Kidney (tissue), 14 donors: Measurements from ENCODE around the gene NATD1. TPM values are rescaled to one million over a fixed set of nuclear protein-coding genes. Genes with fewer than 3 reads are reported as not detected.

Experiments
- DNase-seq, 5 donors: peaks; one replicate each; pipeline ENCODE4 v3.0.0-alpha.2; 2013 to 2020
- FAIRE-seq: peaks from 2 replicates; lab custom pipeline; 2012; peaks lifted over from hg19 to GRCh38; lab: Jason Lieb, UNC
- H3K27ac ChIP-seq, 2 donors: one replicate each; pipeline ENCODE4 v1.7.0; 2013; ENCODE audit warnings: low read depth in 2 of 2, low read length in 2 of 2, inconsistent platforms in 1 of 2
- H3K27me3 ChIP-seq: one replicate; pipeline ENCODE4 v1.7.1; 2013; ENCODE audit warnings: low read length, inconsistent platforms; ENCODE audit not compliant: control insufficient read depth, insufficient read depth
- H3K36me3 ChIP-seq, 3 donors: one replicate each; pipeline versions ENCODE4 v1.7.0 to v1.7.1; 2013; ENCODE audit warnings: low read length in 3 of 3, control low read depth in 1 of 3, inconsistent platforms in 1 of 3; ENCODE audit not compliant: insufficient read depth in 3 of 3, control insufficient read depth in 2 of 3
- H3K4me1 ChIP-seq, 3 donors: one replicate each; pipeline versions ENCODE4 v1.7.0 to v1.7.1; 2013; ENCODE audit warnings: low read length in 3 of 3, inconsistent platforms in 1 of 3, low read depth in 1 of 3; ENCODE audit not compliant: control insufficient read depth in 2 of 3, insufficient read depth in 2 of 3
- H3K4me3 ChIP-seq, 3 donors: one replicate each; pipeline versions ENCODE4 v1.7.0 to v1.8.1; 2013; ENCODE audit warnings: low read length in 3 of 3, control low read depth in 1 of 3, inconsistent platforms in 1 of 3
- H3K9ac ChIP-seq, 3 donors: one replicate each; pipeline versions ENCODE4 v1.7.0 to v1.7.1; 2013; ENCODE audit warnings: low read length in 3 of 3, control low read depth in 1 of 3, inconsistent platforms in 1 of 3
- H3K9me3 ChIP-seq, 3 donors: one replicate each; pipeline versions ENCODE4 v1.7.0 to v1.7.1; 2013; ENCODE audit warnings: low read length in 3 of 3, control low read depth in 1 of 3, inconsistent platforms in 1 of 3; ENCODE audit not compliant: control insufficient read depth in 2 of 3, insufficient read depth in 1 of 3
- CTCF ChIP-seq: IDR thresholded peaks from 3 replicates; pipeline ENCODE4 v1.5.1; 2012; ENCODE audit warnings: mild to moderate bottlenecking, moderate library complexity, borderline replicate concordance; ENCODE audit not compliant: insufficient read depth; ENCODE audit errors: extremely low read depth
- intact Hi-C: fragments of 100-400 bp; cut with DNase I; formaldehyde crosslinking; loops from one replicate; pipeline ENCODE4 v1.11.1; 2022
- polyA plus RNA-seq: library from polyadenylated mRNA; stranded (reverse); fragments of 350-450 nt; fragmentation: Illumina TruSeq; extraction: RNeasy Lipid Tissue Mini Kit (QIAGEN cat#74804); gene quantifications from one replicate; pipeline ENCODE4 v1.2.3, GENCODE V29; 2014; ENCODE audit warnings: low read depth, low replicate concordance; ENCODE audit not compliant: insufficient read depth
- total RNA-seq: library from RNA; stranded (reverse); fragmentation: NEBNext Ultra II Directional; extraction: Animal tissue kit (Norgen Biotek cat#: 25700); gene quantifications from one replicate; pipeline ENCODE4 v1.2.1, GENCODE V29; 2021
- donor health status: control.
- donor health status: control.
- donor health status: control.
- donor health status: control.
- donor health status: control.
- donor health status: DM: yes; HTN: yes; CAD: no.
- donor health status: Normal renal cell carcinoma (clear cell type).

The NATD1 gene
- total and polyA plus RNA-seq, 2 donors from 2014 or later: 5.0 to 14.2 TPM

GRCh38 chr17:21296097-21297025 lies 43.2 kb upstream of the NATD1 start:
- no peak overlapping the region for H3K9ac ChIP-seq
- intact Hi-C loops: no loop called here
- TF ChIP-seq CTCF: no peak
- no peaks in the 10 kb centered on the region for H3K9me3 ChIP-seq
- peaks cover 0 to 20% (median 15%) of the 10 kb centered on the region in 3 donors for H3K4me1 ChIP-seq
- no peaks in the 10 kb centered on the region for H3K27me3 ChIP-seq
- DNase-seq (peak in 1 of 5 donors; percentile 92), FAIRE-seq (peak; percentile 41)
- no peak overlapping the region for H3K4me3 ChIP-seq
- peaks cover 0 to 24% (median 17%) of the 10 kb centered on the region in 3 donors for H3K36me3 ChIP-seq
- H3K27ac ChIP-seq: peak overlapping the region; percentile 4 to 72

DNA sequence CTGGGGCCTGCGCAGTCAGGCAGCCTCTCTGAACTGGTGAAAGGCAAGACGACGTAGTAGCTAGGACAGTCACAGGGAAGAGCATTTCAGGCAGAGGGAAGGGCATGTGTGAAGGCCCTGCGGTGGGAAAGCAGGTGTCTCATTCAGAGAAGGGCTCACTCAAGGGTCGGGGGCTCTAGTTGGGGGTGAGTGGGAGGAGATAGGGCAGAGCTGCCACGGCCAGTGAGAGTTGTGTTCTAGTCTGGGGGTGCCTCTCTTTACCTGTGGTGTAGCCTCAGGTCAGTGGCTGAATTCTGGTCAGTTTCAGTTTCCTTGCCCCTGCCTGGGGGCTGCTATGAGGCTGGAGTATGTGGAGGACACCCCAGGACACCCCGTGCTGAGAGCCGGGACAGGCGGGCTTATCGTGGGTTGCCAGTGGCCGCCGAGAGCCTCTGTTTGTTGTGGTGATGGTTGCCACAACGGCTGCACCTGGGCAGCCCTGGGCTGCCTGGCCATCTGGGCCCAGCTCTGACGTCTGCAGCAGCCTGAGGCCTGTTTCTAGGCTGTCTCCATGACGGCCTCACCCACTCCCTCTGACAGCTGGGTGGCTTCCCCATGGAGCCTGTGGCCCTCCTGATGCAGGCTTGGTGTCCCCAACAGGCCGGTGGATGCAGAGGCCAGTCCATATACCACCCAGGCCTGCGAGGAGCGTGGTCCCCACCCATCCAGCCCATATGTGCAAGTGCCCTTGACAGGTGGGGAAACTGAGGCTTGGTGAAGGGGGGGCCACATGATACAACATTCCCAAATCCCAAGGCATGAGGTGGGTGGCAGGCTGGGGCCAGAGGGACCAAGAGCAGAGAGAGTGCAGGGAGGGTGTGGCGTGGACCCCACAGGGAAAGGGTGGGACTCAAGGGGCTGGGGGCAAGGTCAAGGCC lies 42.1 kb upstream of the NATD1 start:
- no peak for FAIRE-seq
- H3K4me1 ChIP-seq: peaks cover 0 to 21% (median 15%) of the 10 kb centered on the region in 3 donors
- no peaks in the 10 kb centered on the region for H3K9me3 ChIP-seq
- H3K36me3 ChIP-seq: peaks cover 0 to 13% (median 10%) of the 10 kb centered on the region in 3 donors
- peak overlapping the region in 1 of 3 donors; percentile 30 for H3K9ac ChIP-seq
- H3K27ac ChIP-seq: peak overlapping the region; percentile 25 to 85
- H3K4me3 ChIP-seq: no peak overlapping the region
- peak in 2 of 5 donors; percentile 22 to 88 for DNase-seq
- no peak for TF ChIP-seq CTCF
- intact Hi-C loops: no loop called here
- no peaks in the 10 kb centered on the region for H3K27me3 ChIP-seq

- Histone ChIP-seq H3K27ac (peak overlapping the region; percentile 5 to 79), H3K27me3 (no peaks in the 10 kb centered on the region), H3K9me3 (no peaks in the 10 kb centered on the region), H3K4me1 (peaks cover 0 to 29% (median 20%) of the 10 kb centered on the region in 3 donors), H3K9ac (peak overlapping the region in 1 of 3 donors; percentile 30), H3K4me3 (no peak overlapping the region), H3K36me3 (peaks cover 0 to 7% (median 4%) of the 10 kb centered on the region in 3 donors)
- no peak for DNase-seq
- no peak for TF ChIP-seq CTCF
- no peak for FAIRE-seq
- intact Hi-C loops: no loop called here
Measured at GRCh38 chr17:21294321-21295035, 41.3 kb upstream of the NATD1 start.
